ENCODE data around the gene MMP23B.

DNA sequence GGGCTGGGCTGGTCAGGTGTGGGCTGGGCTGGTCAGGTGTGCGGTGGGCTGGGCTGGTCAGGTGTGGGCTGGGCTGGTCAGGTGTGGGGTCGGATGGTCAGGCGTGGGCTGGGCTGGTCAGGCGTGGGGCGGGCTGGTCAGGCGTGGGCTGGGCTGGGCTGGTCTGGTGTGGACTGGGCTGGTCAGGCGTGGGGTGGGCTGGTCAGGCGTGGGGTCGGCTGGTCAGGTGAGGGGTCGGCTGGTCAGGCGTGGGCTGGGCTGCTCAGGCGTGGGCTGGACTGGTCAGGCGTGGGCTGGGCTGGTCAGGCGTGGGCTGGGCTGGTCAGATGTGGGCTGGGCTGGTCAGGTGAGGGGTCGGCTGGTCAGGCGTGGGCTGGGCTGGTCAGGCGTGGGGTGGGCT lies 26.2 kb upstream of the MMP23B start:
- TF ChIP-seq, protein P1, sequence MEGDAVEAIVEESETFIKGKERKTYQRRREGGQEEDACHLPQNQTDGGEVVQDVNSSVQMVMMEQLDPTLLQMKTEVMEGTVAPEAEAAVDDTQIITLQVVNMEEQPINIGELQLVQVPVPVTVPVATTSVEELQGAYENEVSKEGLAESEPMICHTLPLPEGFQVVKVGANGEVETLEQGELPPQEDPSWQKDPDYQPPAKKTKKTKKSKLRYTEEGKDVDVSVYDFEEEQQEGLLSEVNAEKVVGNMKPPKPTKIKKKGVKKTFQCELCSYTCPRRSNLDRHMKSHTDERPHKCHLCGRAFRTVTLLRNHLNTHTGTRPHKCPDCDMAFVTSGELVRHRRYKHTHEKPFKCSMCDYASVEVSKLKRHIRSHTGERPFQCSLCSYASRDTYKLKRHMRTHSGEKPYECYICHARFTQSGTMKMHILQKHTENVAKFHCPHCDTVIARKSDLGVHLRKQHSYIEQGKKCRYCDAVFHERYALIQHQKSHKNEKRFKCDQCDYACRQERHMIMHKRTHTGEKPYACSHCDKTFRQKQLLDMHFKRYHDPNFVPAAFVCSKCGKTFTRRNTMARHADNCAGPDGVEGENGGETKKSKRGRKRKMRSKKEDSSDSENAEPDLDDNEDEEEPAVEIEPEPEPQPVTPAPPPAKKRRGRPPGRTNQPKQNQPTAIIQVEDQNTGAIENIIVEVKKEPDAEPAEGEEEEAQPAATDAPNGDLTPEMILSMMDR (IDR thresholded peaks at IDR 0.05), result no peak
- no peak for TF ChIP-seq POLR2A (IDR thresholded peaks at IDR 0.05)
